Measurements from ENCODE around the gene PRPF40A. TPM values are rescaled to one million over a fixed set of nuclear protein-coding genes. Genes with fewer than 3 reads are reported as not detected.

Gene PRPF40A
- total RNA-seq, 4 donors from 2014 or later = 69.0 to 125 (median 81.7) TPM

GRCh38 chr2:152629202-152629601, 88.1 kb downstream of the PRPF40A start:
- no peak for TF ChIP-seq CTCF (IDR thresholded peaks at IDR 0.05)
- DNase-seq (ENCODE audit: low spot score) (no peak), ATAC-seq (ENCODE audit: low FRiP score) (no peak)

GRCh38 chr2:152627351-152627957, 89.8 kb downstream of the PRPF40A start:
- DNase-seq (ENCODE audit: low spot score) (no peak), ATAC-seq (ENCODE audit: low FRiP score) (peak; percentile 45)
- no peak for TF ChIP-seq CTCF (IDR thresholded peaks at IDR 0.05)

- DNase-seq (ENCODE audit: low spot score) (no peak), ATAC-seq (ENCODE audit: low FRiP score) (no peak)
- TF ChIP-seq CTCF (IDR thresholded peaks at IDR 0.05) = no peak
Observed at GRCh38 chr2:152626911-152627339, 90.3 kb downstream of the PRPF40A start.

DNA sequence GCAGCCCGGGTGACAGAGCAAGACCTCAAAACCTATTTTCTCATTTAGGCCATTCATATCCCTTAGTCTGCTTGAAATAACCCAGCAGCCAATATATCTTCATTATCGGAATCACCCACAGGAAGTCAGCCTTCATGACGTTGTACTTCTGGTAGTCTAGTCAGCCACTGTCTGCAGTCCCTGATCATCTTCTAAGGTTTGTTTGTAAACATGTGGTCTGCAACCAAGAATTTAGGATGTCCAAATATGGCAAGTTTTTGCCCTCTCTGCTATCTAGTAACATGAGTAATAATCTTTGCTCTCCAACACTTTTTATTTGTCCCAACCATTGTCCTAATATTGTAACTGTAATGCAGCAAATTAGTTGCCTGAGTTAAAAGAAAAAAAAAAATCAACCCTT, 92.5 kb downstream of the PRPF40A start:
- ATAC-seq (ENCODE audit: low FRiP score) (no peak), DNase-seq (ENCODE audit: low spot score) (no peak)
- TF ChIP-seq CTCF (IDR thresholded peaks at IDR 0.05) = no peak

DNA sequence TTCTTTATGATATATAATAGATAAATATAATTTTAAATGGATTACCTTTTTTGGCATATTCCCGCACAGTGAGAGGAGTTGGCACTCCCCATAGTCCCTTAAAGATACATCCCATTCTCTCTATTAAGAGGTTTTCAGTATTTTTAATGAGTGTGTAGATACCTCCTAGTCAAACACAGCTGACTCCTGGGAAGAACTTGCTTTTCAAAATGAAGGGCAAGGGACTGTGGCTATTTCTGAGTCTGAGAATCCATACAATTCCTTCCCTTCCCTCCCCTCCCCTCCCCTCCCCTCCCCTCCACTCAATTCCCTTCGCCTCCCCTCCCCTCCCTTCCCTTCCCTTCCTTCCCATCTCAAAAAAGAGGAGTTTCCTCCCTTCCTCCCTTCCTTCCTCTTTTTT, 93.5 kb downstream of the PRPF40A start:
- ATAC-seq (ENCODE audit: low FRiP score) (no peak), DNase-seq (ENCODE audit: low spot score) (no peak)

DNA sequence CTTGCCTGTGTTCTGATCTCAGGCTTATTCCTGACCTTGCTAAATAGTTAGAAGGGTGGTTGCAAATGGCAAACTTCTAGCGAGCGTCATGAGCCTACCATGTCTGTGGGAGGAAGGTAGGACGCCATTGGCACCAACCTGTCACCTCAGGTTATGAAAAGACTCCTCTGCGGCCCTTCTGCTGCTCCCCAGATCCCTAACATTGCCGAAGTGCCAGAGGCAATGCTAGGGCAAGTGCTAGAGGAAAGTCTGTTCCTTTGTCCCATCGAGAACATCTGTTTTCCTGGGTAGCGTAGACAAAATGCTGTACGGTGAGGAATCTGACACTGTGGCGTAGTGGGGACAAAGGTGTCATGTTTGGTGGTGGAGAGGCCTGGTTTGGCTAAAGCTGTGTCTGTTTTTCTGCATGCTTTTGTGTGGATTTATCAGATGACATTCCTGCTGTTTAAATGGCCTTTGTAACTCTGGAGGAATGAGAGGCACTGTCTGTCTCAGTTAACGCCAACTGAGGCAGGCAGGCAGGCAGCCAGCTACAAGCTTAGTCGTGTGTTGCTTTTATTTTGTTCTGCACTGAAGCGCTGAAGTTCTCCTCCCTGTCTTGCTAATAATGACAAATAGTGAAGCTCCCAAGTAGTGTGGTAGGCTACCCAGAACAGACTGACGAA, 94.1 kb downstream of the PRPF40A start:
- no peak for DNase-seq (ENCODE audit: low spot score)
- no peak for ATAC-seq (ENCODE audit: low FRiP score)
- TF ChIP-seq CTCF (IDR thresholded peaks at IDR 0.05) = no peak

More for the DNA sequence above, 93.5 kb downstream of the PRPF40A start:
- no peak for TF ChIP-seq CTCF (IDR thresholded peaks at IDR 0.05)

DNA sequence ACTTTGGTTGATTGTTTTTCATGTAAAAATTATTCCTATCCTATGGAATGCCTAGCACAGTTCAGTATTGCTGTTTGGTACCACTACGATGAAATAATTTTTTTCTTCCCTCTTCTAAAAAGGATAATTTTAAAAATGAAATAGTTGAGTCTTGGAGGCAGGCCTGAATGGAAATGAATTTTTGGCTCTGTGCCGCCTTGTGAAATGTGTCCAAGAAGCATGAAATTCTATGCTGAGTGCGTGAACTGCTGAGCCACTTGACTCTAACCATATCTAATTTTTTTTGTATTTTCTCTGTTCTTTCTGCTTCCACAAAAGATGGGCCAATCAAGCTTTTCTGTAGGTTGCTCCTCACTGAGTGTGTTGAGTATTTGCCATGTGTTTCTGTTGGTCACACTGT, 95.0 kb downstream of the PRPF40A start:
- no peak for TF ChIP-seq CTCF (IDR thresholded peaks at IDR 0.05)
- ATAC-seq (ENCODE audit: low FRiP score) (no peak), DNase-seq (ENCODE audit: low spot score) (no peak)

Measured in omental fat pad (tissue), 4 donors.